Activated naive CD4-positive, alpha-beta T cell treated with anti-CD3 and anti-CD28 coated beads for 36 hours (primary cell): ENCODE results near the gene SLC25A13. TPM values are rescaled to one million over a fixed set of nuclear protein-coding genes. Genes with fewer than 3 reads are reported as not detected.

Experiments
- CTCF ChIA-PET: fragments of 350-600 bp; sonication (Branson Sonifier 250); formaldehyde crosslinking; loops from one replicate; lab custom pipeline; 2021; ENCODE audit warnings: antibody characterized with exemption; lab: Charles Lee
- DNase-seq: peaks from one replicate; pipeline ENCODE4 v3.0.0-alpha.2; 2020
- H3K27ac Mint-ChIP-seq: one replicate; pipeline ENCODE4 v1.8.0; 2021; ENCODE audit warnings: mild to moderate bottlenecking, mixed read lengths
- H3K27me3 Mint-ChIP-seq: one replicate; pipeline ENCODE4 v1.8.0; 2021; ENCODE audit warnings: low read depth, mixed read lengths
- H3K36me3 Mint-ChIP-seq: one replicate; pipeline ENCODE4 v1.8.0; 2021; ENCODE audit warnings: low read depth, mixed read lengths
- H3K4me1 Mint-ChIP-seq: one replicate; pipeline ENCODE4 v1.8.0; 2021; ENCODE audit warnings: low read depth, mixed read lengths
- H3K4me3 Mint-ChIP-seq: one replicate; pipeline ENCODE4 v1.8.0; 2021; ENCODE audit warnings: mild to moderate bottlenecking, moderate library complexity, mixed read lengths
- H3K9me3 Mint-ChIP-seq: one replicate; pipeline ENCODE4 v1.8.0; 2021; ENCODE audit warnings: mixed read lengths
- intact Hi-C: fragments of 100-400 bp; cut with micrococcal nuclease; formaldehyde crosslinking; loops from one replicate; pipeline ENCODE4 v1.15.1; 2023
- total RNA-seq, 2 experiments: library from RNA; stranded (reverse); gene quantifications; one replicate each; pipeline ENCODE4 v1.2.3, GENCODE V29; 2021

Gene SLC25A13
- total RNA-seq, 2 experiments from 2014 or later: 4.0 to 5.7 TPM

- H3K9me3 Mint-ChIP-seq: peaks cover 5% of the 10 kb centered on the region
- peaks cover 27% of the 10 kb centered on the region for H3K36me3 Mint-ChIP-seq
- peaks cover 1% of the 10 kb centered on the region for H3K4me1 Mint-ChIP-seq
- H3K27ac Mint-ChIP-seq: no peak overlapping the region
- intact Hi-C loops: loop anchor here (10.0 kb wide), 1 partner anchor 186 kb away; no protein-coding TSS in a partner anchor
- CTCF ChIA-PET: no interaction called here
- no peak overlapping the region for H3K4me3 Mint-ChIP-seq
- DNase-seq: no peak
- no peaks in the 10 kb centered on the region for H3K27me3 Mint-ChIP-seq
Observed at GRCh38 chr7:96228760-96229159, 93.1 kb downstream of the SLC25A13 start.

GRCh38 chr7:96225251-96225650 is 96.6 kb downstream of the SLC25A13 start:
- Mint-ChIP-seq H3K4me1 (peaks cover 3% of the 10 kb centered on the region), H3K27ac (no peak overlapping the region), H3K4me3 (no peak overlapping the region), H3K27me3 (no peaks in the 10 kb centered on the region), H3K36me3 (peaks cover 9% of the 10 kb centered on the region), H3K9me3 (peaks cover 5% of the 10 kb centered on the region)
- intact Hi-C loops: loop anchor here (2.0 to 10.0 kb wide), 2 partner anchors 190 to 802 kb away; no protein-coding TSS in a partner anchor
- DNase-seq: no peak
- CTCF ChIA-PET: no interaction called here

- peaks cover 3% of the 10 kb centered on the region for H3K9me3 Mint-ChIP-seq
- DNase-seq: peak; percentile 24
- no peak overlapping the region for H3K27ac Mint-ChIP-seq
- no peaks in the 10 kb centered on the region for H3K27me3 Mint-ChIP-seq
- intact Hi-C loops: loop anchor here (2.0 to 10.0 kb wide), 2 partner anchors 190 to 802 kb away; no protein-coding TSS in a partner anchor
- H3K4me1 Mint-ChIP-seq: peaks cover 4% of the 10 kb centered on the region
- H3K4me3 Mint-ChIP-seq: no peak overlapping the region
- H3K36me3 Mint-ChIP-seq: peaks cover 6% of the 10 kb centered on the region
- CTCF ChIA-PET: no interaction called here
Observed at GRCh38 chr7:96224685-96225084, 97.2 kb downstream of the SLC25A13 start.

GRCh38 chr7:96224073-96224472 is 97.8 kb downstream of the SLC25A13 start:
- Mint-ChIP-seq H3K27me3 (no peaks in the 10 kb centered on the region), H3K36me3 (peaks cover 2% of the 10 kb centered on the region), H3K9me3 (no peaks in the 10 kb centered on the region), H3K4me1 (peaks cover 9% of the 10 kb centered on the region), H3K27ac (no peak overlapping the region), H3K4me3 (no peak overlapping the region)
- no peak for DNase-seq
- intact Hi-C loops: loop anchor here (2.0 to 10.0 kb wide), 2 partner anchors 191 to 803 kb away; no protein-coding TSS in a partner anchor
- CTCF ChIA-PET: no interaction called here

- DNase-seq: no peak
- intact Hi-C loops: loop anchor here (10.0 kb wide), 1 partner anchor 193 kb away; no protein-coding TSS in a partner anchor
- H3K27me3 Mint-ChIP-seq: no peaks in the 10 kb centered on the region
- H3K4me3 Mint-ChIP-seq: no peak overlapping the region
- CTCF ChIA-PET: no interaction called here
- H3K36me3 Mint-ChIP-seq: no peaks in the 10 kb centered on the region
- H3K27ac Mint-ChIP-seq: no peak overlapping the region
- H3K4me1 Mint-ChIP-seq: peaks cover 9% of the 10 kb centered on the region
- no peaks in the 10 kb centered on the region for H3K9me3 Mint-ChIP-seq
Observed at GRCh38 chr7:96221888-96222287, 100.0 kb downstream of the SLC25A13 start.

GRCh38 chr7:96219378-96220130 is 102.3 kb downstream of the SLC25A13 start:
- DNase-seq: no peak
- CTCF ChIA-PET: no interaction called here
- Mint-ChIP-seq H3K4me3 (no peak overlapping the region), H3K36me3 (peaks cover 8% of the 10 kb centered on the region), H3K4me1 (peaks cover 9% of the 10 kb centered on the region), H3K27me3 (no peaks in the 10 kb centered on the region), H3K27ac (no peak overlapping the region), H3K9me3 (no peaks in the 10 kb centered on the region)
- intact Hi-C loops: loop anchor here (10.0 kb wide), 1 partner anchor 195 kb away; no protein-coding TSS in a partner anchor

GRCh38 chr7:96218664-96219243 is 103.1 kb downstream of the SLC25A13 start:
- CTCF ChIA-PET: no interaction called here
- Mint-ChIP-seq H3K36me3 (peaks cover 8% of the 10 kb centered on the region), H3K27ac (no peak overlapping the region), H3K9me3 (no peaks in the 10 kb centered on the region), H3K4me3 (no peak overlapping the region), H3K4me1 (peaks cover 7% of the 10 kb centered on the region), H3K27me3 (no peaks in the 10 kb centered on the region)
- intact Hi-C loops: no loop called here
- DNase-seq: no peak

- intact Hi-C loops: no loop called here
- CTCF ChIA-PET: no interaction called here
- H3K9me3 Mint-ChIP-seq: no peaks in the 10 kb centered on the region
- H3K36me3 Mint-ChIP-seq: peaks cover 8% of the 10 kb centered on the region
- H3K4me3 Mint-ChIP-seq: no peak overlapping the region
- no peak for DNase-seq
- H3K27ac Mint-ChIP-seq: no peak overlapping the region
- H3K4me1 Mint-ChIP-seq: peaks cover 7% of the 10 kb centered on the region
- no peaks in the 10 kb centered on the region for H3K27me3 Mint-ChIP-seq
Observed at GRCh38 chr7:96217147-96217546, 104.8 kb downstream of the SLC25A13 start.

- Mint-ChIP-seq H3K27me3 (no peaks in the 10 kb centered on the region), H3K36me3 (peaks cover 8% of the 10 kb centered on the region), H3K4me3 (no peak overlapping the region), H3K27ac (no peak overlapping the region), H3K9me3 (no peaks in the 10 kb centered on the region), H3K4me1 (peaks cover 7% of the 10 kb centered on the region)
- no peak for DNase-seq
- intact Hi-C loops: no loop called here
- CTCF ChIA-PET: no interaction called here
Observed at GRCh38 chr7:96216373-96216772, 105.5 kb downstream of the SLC25A13 start.

- intact Hi-C loops: no loop called here
- CTCF ChIA-PET: no interaction called here
- H3K9me3 Mint-ChIP-seq: no peaks in the 10 kb centered on the region
- DNase-seq: no peak
- no peaks in the 10 kb centered on the region for H3K27me3 Mint-ChIP-seq
- H3K4me3 Mint-ChIP-seq: no peak overlapping the region
- H3K4me1 Mint-ChIP-seq: no peaks in the 10 kb centered on the region
- no peak overlapping the region for H3K27ac Mint-ChIP-seq
- H3K36me3 Mint-ChIP-seq: peaks cover 9% of the 10 kb centered on the region
Observed at GRCh38 chr7:96212474-96212873, 109.4 kb downstream of the SLC25A13 start.

- H3K27ac Mint-ChIP-seq: no peak overlapping the region
- CTCF ChIA-PET: no interaction called here
- no peaks in the 10 kb centered on the region for H3K4me1 Mint-ChIP-seq
- H3K9me3 Mint-ChIP-seq: no peaks in the 10 kb centered on the region
- H3K4me3 Mint-ChIP-seq: no peak overlapping the region
- intact Hi-C loops: no loop called here
- H3K36me3 Mint-ChIP-seq: peaks cover 9% of the 10 kb centered on the region
- no peak for DNase-seq
- no peaks in the 10 kb centered on the region for H3K27me3 Mint-ChIP-seq
Observed at GRCh38 chr7:96211954-96212353, 109.9 kb downstream of the SLC25A13 start.

- H3K27me3 Mint-ChIP-seq: no peaks in the 10 kb centered on the region
- H3K27ac Mint-ChIP-seq: no peak overlapping the region
- H3K9me3 Mint-ChIP-seq: no peaks in the 10 kb centered on the region
- DNase-seq: no peak
- peaks cover 7% of the 10 kb centered on the region for H3K36me3 Mint-ChIP-seq
- no peak overlapping the region for H3K4me3 Mint-ChIP-seq
- CTCF ChIA-PET: interaction anchor here (0.6 kb wide), 1 partner anchor 11 kb away, joined by 3 read pairs; no protein-coding TSS in a partner anchor
- no peaks in the 10 kb centered on the region for H3K4me1 Mint-ChIP-seq
- intact Hi-C loops: no loop called here
Observed at GRCh38 chr7:96205665-96206064, 116.2 kb downstream of the SLC25A13 start.
